Left lung (tissue), 10 donors: Measurements from ENCODE around the gene RABGEF1. TPM values are rescaled to one million over a fixed set of nuclear protein-coding genes. Genes with fewer than 3 reads are reported as not detected.
"Not testable (repeated sequence)": the region's sequence is repeated elsewhere in the genome, so short reads cannot be mapped to it uniquely, and the experiment has no call there.

Experiments used
- ATAC-seq: fragments of 200-7000 bp; cut with Tn5 transposase; one replicate; pipeline ENCODE4 v1.9.1; 2020; ENCODE audit warnings: moderate library complexity
- DNase-seq, 4 donors: peaks; one replicate each; pipeline ENCODE4 v3.0.0-alpha.2; 2013 to 2020
- H3K27ac ChIP-seq, 2 donors: fragments of 200-600 bp; sonication (generic) in 1 of 2; one replicate each; pipeline versions ENCODE4 v1.5.0 to v1.8.0; 2020 to 2021
- H3K27me3 ChIP-seq, 2 donors: fragments of 200-600 bp; sonication (generic) in 1 of 2; one replicate each; pipeline versions ENCODE4 v1.5.0 to v1.8.0; 2020 to 2021
- H3K36me3 ChIP-seq, 2 donors: fragments of 200-600 bp; sonication (generic) in 1 of 2; one replicate each; pipeline versions ENCODE4 v1.5.0 to v1.8.0; 2020 to 2021
- H3K4me1 ChIP-seq, 2 donors: fragments of 200-600 bp; one replicate each; pipeline ENCODE4 v1.8.0; 2021
- H3K4me3 ChIP-seq, 2 donors: fragments of 200-600 bp; sonication (generic) in 1 of 2; one replicate each; pipeline versions ENCODE4 v1.5.0 to v1.8.0; 2020 to 2021; ENCODE audit warnings: mild to moderate bottlenecking in 1 of 2
- H3K9me3 ChIP-seq, 2 donors: fragments of 200-600 bp; sonication (generic) in 1 of 2; one replicate each; pipeline versions ENCODE4 v1.5.0 to v1.8.0; 2020 to 2021
- CTCF ChIP-seq, 2 donors: fragments of 200-600 bp; sonication (generic) in 1 of 2; IDR thresholded peaks; one replicate each; pipeline versions ENCODE4 v1.5.0 to v1.8.0; 2021; ENCODE audit warnings: antibody characterized with exemption in 2 of 2
- intact Hi-C, 2 donors: fragments of 100-400 bp; cut with DNase I; formaldehyde crosslinking; loops; one replicate each; pipeline versions ENCODE4 v1.11.2 to v1.14.2; 2022
- polyA plus RNA-seq, 6 donors: library from polyadenylated mRNA; unstranded; fragments of 120-200 nt; gene quantifications; one replicate each; pipeline ENCODE4 v1.2.1, GENCODE V29; 2013; ENCODE audit not compliant: insufficient read length in 6 of 6
- total RNA-seq, 2 donors: library from RNA; stranded (reverse); fragmentation: NEBNext Ultra II Directional; extraction: Animal tissue kit (Norgen Biotek cat#: 25700); gene quantifications; one replicate each; pipeline ENCODE4 v1.2.1, GENCODE V29; 2021
- donor health status: DM: no; HTN: yes; CAD: no.
- donor health status: DM: no; HTN: no; CAD: no.

RABGEF1 gene
- total and polyA plus RNA-seq, 8 donors = 22.5 to 38.9 (median 32.4) TPM

- intact Hi-C loops = no loop called here
- no peaks in the 10 kb centered on the region for H3K27me3 ChIP-seq
- H3K9me3 ChIP-seq = no peaks in the 10 kb centered on the region
- no peak for DNase-seq
- no peak overlapping the region for H3K27ac ChIP-seq
- peaks cover 0 to 44% of the 10 kb centered on the region in 2 donors for H3K4me1 ChIP-seq
- no peak for TF ChIP-seq CTCF (IDR thresholded peaks at IDR 0.05)
- H3K36me3 ChIP-seq = no peaks in the 10 kb centered on the region
- ATAC-seq = no peak
- H3K4me3 ChIP-seq = no peak overlapping the region
Observed at GRCh38 chr7:66756889-66757288, 16.4 kb downstream of the RABGEF1 start.

GRCh38 chr7:66757939-66758338 is 17.4 kb downstream of the RABGEF1 start:
- ATAC-seq (no peak), DNase-seq (no peak)
- Histone ChIP-seq H3K36me3 (no peaks in the 10 kb centered on the region), H3K27me3 (no peaks in the 10 kb centered on the region), H3K4me3 (no peak overlapping the region), H3K9me3 (no peaks in the 10 kb centered on the region), H3K27ac (peak overlapping the region in 1 of 2 donors; percentile 90), H3K4me1 (peaks cover 0 to 41% of the 10 kb centered on the region in 2 donors)
- intact Hi-C loops = no loop called here
- no peak for TF ChIP-seq CTCF (IDR thresholded peaks at IDR 0.05)

DNA sequence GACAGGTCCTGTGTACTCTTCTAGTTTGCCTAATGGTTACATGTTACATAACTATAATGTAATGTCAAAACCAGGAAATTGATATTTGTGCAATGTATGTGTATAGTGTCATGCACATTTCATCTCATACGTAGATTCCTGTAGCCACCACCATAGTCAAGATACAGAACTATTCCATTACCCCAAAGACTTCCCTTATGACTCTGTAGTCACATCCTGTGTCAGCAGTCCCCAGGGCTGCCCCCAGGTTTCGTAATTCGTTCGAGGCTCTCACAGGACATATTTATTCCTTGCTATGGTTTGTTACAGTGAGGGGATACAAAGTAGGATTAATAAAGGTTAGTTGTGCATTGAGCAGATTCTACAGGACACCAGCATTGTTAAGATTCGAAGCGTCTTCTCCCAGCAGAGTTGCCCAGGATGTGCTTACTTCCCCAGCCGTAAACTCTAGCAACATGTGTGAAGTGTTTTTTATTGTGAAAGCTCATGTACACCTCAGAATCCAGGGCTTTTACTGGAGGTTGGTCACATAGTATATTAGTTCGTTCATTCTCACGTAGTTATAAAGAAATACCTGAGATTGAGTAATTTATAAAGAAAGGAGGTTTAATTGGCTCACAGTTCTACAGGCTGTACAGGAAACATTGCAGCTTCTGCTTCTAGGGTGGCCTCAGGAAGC is 18.6 kb downstream of the RABGEF1 start:
- no peaks in the 10 kb centered on the region for H3K36me3 ChIP-seq
- H3K27ac ChIP-seq = peak overlapping the region in 1 of 2 donors; percentile 90
- TF ChIP-seq CTCF (IDR thresholded peaks at IDR 0.05) = no peak
- no peaks in the 10 kb centered on the region for H3K27me3 ChIP-seq
- no peak overlapping the region for H3K4me3 ChIP-seq
- peak in 1 of 4 donors; percentile 52 for DNase-seq
- no peaks in the 10 kb centered on the region for H3K9me3 ChIP-seq
- intact Hi-C loops = no loop called here
- peaks cover 0 to 41% of the 10 kb centered on the region in 2 donors for H3K4me1 ChIP-seq
- ATAC-seq = peak; percentile 84

- intact Hi-C loops, ATAC-seq, H3K9me3 ChIP-seq, H3K36me3 ChIP-seq, H3K27me3 ChIP-seq, DNase-seq, H3K4me3 ChIP-seq: not testable (repeated sequence)
- Histone ChIP-seq H3K27ac (peak overlapping the region in 1 of 2 donors; percentile 67), H3K4me1 (peaks cover 0 to 30% of the 10 kb centered on the region in 2 donors)
Observed at GRCh38 chr7:66763183-66763582, 22.6 kb downstream of the RABGEF1 start.

GRCh38 chr7:66763633-66764355 is 23.3 kb downstream of the RABGEF1 start:
- H3K4me3 ChIP-seq, ATAC-seq, H3K36me3 ChIP-seq, H3K9me3 ChIP-seq, DNase-seq, H3K27me3 ChIP-seq, intact Hi-C loops: not testable (repeated sequence)
- H3K4me1 ChIP-seq = peaks cover 0 to 28% of the 10 kb centered on the region in 2 donors
- peak overlapping the region in 1 of 2 donors; percentile 67 for H3K27ac ChIP-seq

DNA sequence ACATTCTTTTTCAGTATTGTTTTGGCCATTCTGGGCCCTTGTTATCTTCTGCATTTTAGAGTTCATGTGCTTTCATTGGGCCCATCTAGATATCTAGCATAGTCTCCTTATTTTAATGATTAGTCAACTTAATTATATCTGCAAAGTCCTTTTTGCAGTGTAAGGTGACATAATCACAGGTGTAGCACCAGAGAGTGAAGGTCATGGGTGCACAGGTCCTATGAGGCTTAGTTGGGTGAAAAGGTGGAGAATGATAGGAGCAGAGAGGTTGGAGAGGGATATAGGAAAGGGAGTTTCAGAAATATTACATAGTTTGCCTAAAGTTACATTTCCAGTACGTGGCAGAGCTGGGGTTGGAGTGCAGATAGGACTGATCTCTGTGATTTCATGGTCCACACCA is 24.4 kb downstream of the RABGEF1 start:
- H3K9me3 ChIP-seq, H3K4me3 ChIP-seq, ATAC-seq, H3K36me3 ChIP-seq, intact Hi-C loops, H3K27me3 ChIP-seq, H3K27ac ChIP-seq, DNase-seq: not testable (repeated sequence)
- peaks cover 0 to 29% of the 10 kb centered on the region in 2 donors for H3K4me1 ChIP-seq

GRCh38 chr7:66765322-66766025 is 24.9 kb downstream of the RABGEF1 start:
- H3K27ac ChIP-seq, intact Hi-C loops, ATAC-seq, H3K36me3 ChIP-seq, H3K9me3 ChIP-seq, H3K27me3 ChIP-seq, H3K4me3 ChIP-seq, DNase-seq: not testable (repeated sequence)
- H3K4me1 ChIP-seq = peaks cover 0 to 31% of the 10 kb centered on the region in 2 donors
